ENCODE results near the gene ABCA3.

ABCA3 gene

GRCh38 chr16:2278272-2278608 lies 62.3 kb downstream of the ABCA3 start:
- H3K27me3 ChIP-seq (ENCODE audit: control insufficient read depth, insufficient read depth, low read length) = no peaks in the 10 kb centered on the region
- no peak overlapping the region for H3K9ac ChIP-seq (ENCODE audit: low read depth, low read length)
- no peak overlapping the region for H3K4me3 ChIP-seq (ENCODE audit: low read depth, low read length)
- no peaks in the 10 kb centered on the region for H3K4me1 ChIP-seq (ENCODE audit: control insufficient read depth, insufficient read depth, low read length)
- H3K27ac ChIP-seq (ENCODE audit: low read depth, low read length) = no peak overlapping the region
- no peaks in the 10 kb centered on the region for H3K9me3 ChIP-seq (ENCODE audit: control insufficient read depth, insufficient read depth, low read length)
- no peaks in the 10 kb centered on the region for H3K36me3 ChIP-seq (ENCODE audit: control insufficient read depth, insufficient read depth, low read length)

GRCh38 chr16:2277466-2278271 lies 62.9 kb downstream of the ABCA3 start:
- H3K27me3 ChIP-seq (ENCODE audit: control insufficient read depth, insufficient read depth, low read length) = no peaks in the 10 kb centered on the region
- H3K4me1 ChIP-seq (ENCODE audit: control insufficient read depth, insufficient read depth, low read length) = no peaks in the 10 kb centered on the region
- no peak overlapping the region for H3K4me3 ChIP-seq (ENCODE audit: low read depth, low read length)
- no peak overlapping the region for H3K27ac ChIP-seq (ENCODE audit: low read depth, low read length)
- no peak overlapping the region for H3K9ac ChIP-seq (ENCODE audit: low read depth, low read length)
- no peaks in the 10 kb centered on the region for H3K9me3 ChIP-seq (ENCODE audit: control insufficient read depth, insufficient read depth, low read length)
- H3K36me3 ChIP-seq (ENCODE audit: control insufficient read depth, insufficient read depth, low read length) = no peaks in the 10 kb centered on the region

GRCh38 chr16:2276368-2277195 lies 63.9 kb downstream of the ABCA3 start:
- Histone ChIP-seq H3K4me3 (ENCODE audit: low read depth, low read length) (no peak overlapping the region), H3K27ac (ENCODE audit: low read depth, low read length) (no peak overlapping the region), H3K9me3 (ENCODE audit: control insufficient read depth, insufficient read depth, low read length) (no peaks in the 10 kb centered on the region), H3K4me1 (ENCODE audit: control insufficient read depth, insufficient read depth, low read length) (no peaks in the 10 kb centered on the region), H3K27me3 (ENCODE audit: control insufficient read depth, insufficient read depth, low read length) (no peaks in the 10 kb centered on the region), H3K9ac (ENCODE audit: low read depth, low read length) (no peak overlapping the region), H3K36me3 (ENCODE audit: control insufficient read depth, insufficient read depth, low read length) (no peaks in the 10 kb centered on the region)

GRCh38 chr16:2275476-2276367 lies 64.8 kb downstream of the ABCA3 start:
- Histone ChIP-seq H3K36me3 (ENCODE audit: control insufficient read depth, insufficient read depth, low read length) (no peaks in the 10 kb centered on the region), H3K27ac (ENCODE audit: low read depth, low read length) (no peak overlapping the region), H3K9ac (ENCODE audit: low read depth, low read length) (no peak overlapping the region), H3K4me1 (ENCODE audit: control insufficient read depth, insufficient read depth, low read length) (no peaks in the 10 kb centered on the region), H3K9me3 (ENCODE audit: control insufficient read depth, insufficient read depth, low read length) (no peaks in the 10 kb centered on the region), H3K27me3 (ENCODE audit: control insufficient read depth, insufficient read depth, low read length) (no peaks in the 10 kb centered on the region), H3K4me3 (ENCODE audit: low read depth, low read length) (no peak overlapping the region)

GRCh38 chr16:2273931-2274330 lies 66.6 kb downstream of the ABCA3 start:
- Histone ChIP-seq H3K9me3 (ENCODE audit: control insufficient read depth, insufficient read depth, low read length) (no peaks in the 10 kb centered on the region), H3K36me3 (ENCODE audit: control insufficient read depth, insufficient read depth, low read length) (no peaks in the 10 kb centered on the region), H3K27me3 (ENCODE audit: control insufficient read depth, insufficient read depth, low read length) (no peaks in the 10 kb centered on the region), H3K27ac (ENCODE audit: low read depth, low read length) (no peak overlapping the region), H3K9ac (ENCODE audit: low read depth, low read length) (no peak overlapping the region), H3K4me3 (ENCODE audit: low read depth, low read length) (no peak overlapping the region), H3K4me1 (ENCODE audit: control insufficient read depth, insufficient read depth, low read length) (no peaks in the 10 kb centered on the region)

GRCh38 chr16:2273484-2273883 lies 67.0 kb downstream of the ABCA3 start:
- no peaks in the 10 kb centered on the region for H3K36me3 ChIP-seq (ENCODE audit: control insufficient read depth, insufficient read depth, low read length)
- H3K9ac ChIP-seq (ENCODE audit: low read depth, low read length) = no peak overlapping the region
- no peaks in the 10 kb centered on the region for H3K4me1 ChIP-seq (ENCODE audit: control insufficient read depth, insufficient read depth, low read length)
- no peaks in the 10 kb centered on the region for H3K9me3 ChIP-seq (ENCODE audit: control insufficient read depth, insufficient read depth, low read length)
- no peak overlapping the region for H3K27ac ChIP-seq (ENCODE audit: low read depth, low read length)
- H3K4me3 ChIP-seq (ENCODE audit: low read depth, low read length) = no peak overlapping the region
- H3K27me3 ChIP-seq (ENCODE audit: control insufficient read depth, insufficient read depth, low read length) = no peaks in the 10 kb centered on the region

- no peaks in the 10 kb centered on the region for H3K9me3 ChIP-seq (ENCODE audit: control insufficient read depth, insufficient read depth, low read length)
- no peaks in the 10 kb centered on the region for H3K36me3 ChIP-seq (ENCODE audit: control insufficient read depth, insufficient read depth, low read length)
- H3K9ac ChIP-seq (ENCODE audit: low read depth, low read length) = no peak overlapping the region
- no peak overlapping the region for H3K4me3 ChIP-seq (ENCODE audit: low read depth, low read length)
- no peaks in the 10 kb centered on the region for H3K27me3 ChIP-seq (ENCODE audit: control insufficient read depth, insufficient read depth, low read length)
- H3K4me1 ChIP-seq (ENCODE audit: control insufficient read depth, insufficient read depth, low read length) = no peaks in the 10 kb centered on the region
- no peak overlapping the region for H3K27ac ChIP-seq (ENCODE audit: low read depth, low read length)
These were observed 68.6 kb downstream of the ABCA3 start for GRCh38 chr16:2271848-2272461.

- H3K36me3 ChIP-seq (ENCODE audit: control insufficient read depth, insufficient read depth, low read length) = peaks cover 2% of the 10 kb centered on the region
- no peak overlapping the region for H3K9ac ChIP-seq (ENCODE audit: low read depth, low read length)
- H3K9me3 ChIP-seq (ENCODE audit: control insufficient read depth, insufficient read depth, low read length) = no peaks in the 10 kb centered on the region
- H3K27me3 ChIP-seq (ENCODE audit: control insufficient read depth, insufficient read depth, low read length) = no peaks in the 10 kb centered on the region
- H3K4me3 ChIP-seq (ENCODE audit: low read depth, low read length) = no peak overlapping the region
- no peaks in the 10 kb centered on the region for H3K4me1 ChIP-seq (ENCODE audit: control insufficient read depth, insufficient read depth, low read length)
- no peak overlapping the region for H3K27ac ChIP-seq (ENCODE audit: low read depth, low read length)
These were observed 69.7 kb downstream of the ABCA3 start for GRCh38 chr16:2270588-2271470.

- H3K4me3 ChIP-seq (ENCODE audit: low read depth, low read length) = no peak overlapping the region
- peaks cover 6% of the 10 kb centered on the region for H3K36me3 ChIP-seq (ENCODE audit: control insufficient read depth, insufficient read depth, low read length)
- H3K4me1 ChIP-seq (ENCODE audit: control insufficient read depth, insufficient read depth, low read length) = no peaks in the 10 kb centered on the region
- no peaks in the 10 kb centered on the region for H3K27me3 ChIP-seq (ENCODE audit: control insufficient read depth, insufficient read depth, low read length)
- no peak overlapping the region for H3K27ac ChIP-seq (ENCODE audit: low read depth, low read length)
- H3K9ac ChIP-seq (ENCODE audit: low read depth, low read length) = no peak overlapping the region
- no peaks in the 10 kb centered on the region for H3K9me3 ChIP-seq (ENCODE audit: control insufficient read depth, insufficient read depth, low read length)
These were observed 70.5 kb downstream of the ABCA3 start for GRCh38 chr16:2270070-2270462.

All from HUES48 (cell line).